Fibroblast of mammary gland (primary cell): ENCODE measurements around the gene AKAP6.
A peak's percentile ranks its signal among the peaks of the same experiment; 100 is the strongest.

Source experiments
- DNase-seq: peaks from one replicate; pipeline ENCODE4 v3.0.0-alpha.2; 2010; ENCODE audit warnings: low read depth
- H3K4me3 ChIP-seq: 2 replicates; pipeline ENCODE4 v1.5.1; 2011; ENCODE audit warnings: low read depth, mild to moderate bottlenecking, low read length, moderate library complexity; ENCODE audit not compliant: control insufficient read depth
- CTCF ChIP-seq: conservative IDR thresholded peaks from 2 replicates; pipeline ENCODE4 v1.5.1; 2011; ENCODE audit warnings: low read depth, low read length, inconsistent platforms; ENCODE audit not compliant: control insufficient read depth, insufficient read depth

The AKAP6 gene

GRCh38 chr14:32559590-32559989, 230.5 kb downstream of the AKAP6 start:
- no peak overlapping the region for H3K4me3 ChIP-seq
- no peak for DNase-seq
- no peak for TF ChIP-seq CTCF

- peak; percentile 94 for TF ChIP-seq CTCF
- peak; percentile 84 for DNase-seq
- no peak overlapping the region for H3K4me3 ChIP-seq
Observed at GRCh38 chr14:32560209-32560857, 231.2 kb downstream of the AKAP6 start.

- TF ChIP-seq CTCF = no peak
- peak; percentile 24 for DNase-seq
- no peak overlapping the region for H3K4me3 ChIP-seq
Observed at GRCh38 chr14:32561520-32561919, 232.4 kb downstream of the AKAP6 start.

GRCh38 chr14:32564596-32564995, 235.5 kb downstream of the AKAP6 start:
- H3K4me3 ChIP-seq = no peak overlapping the region
- no peak for TF ChIP-seq CTCF
- no peak for DNase-seq

GRCh38 chr14:32565256-32565655, 236.2 kb downstream of the AKAP6 start:
- DNase-seq = no peak
- TF ChIP-seq CTCF = no peak
- H3K4me3 ChIP-seq = no peak overlapping the region

GRCh38 chr14:32567543-32568384, 238.7 kb downstream of the AKAP6 start:
- no peak overlapping the region for H3K4me3 ChIP-seq
- peak; percentile 36 for DNase-seq
- TF ChIP-seq CTCF = no peak
